K562 (cell line): Measurements from ENCODE around the gene EMC9.

ENCODE experiments used
- SAP30 ChIP-seq: fragments of 200-600 bp; sonication (generic); IDR thresholded peaks from 2 replicates; pipeline ENCODE4 v1.6.1; 2012; ENCODE audit warnings: borderline replicate concordance, low read depth, mild to moderate bottlenecking, moderate library complexity, low read length, control low read depth, inconsistent platforms; ENCODE audit not compliant: insufficient read depth, poor library complexity, severe bottlenecking
- TF ChIP-seq, protein P1 (sequence below): fragments of 450-650 bp; IDR thresholded peaks from 2 replicates; pipeline ENCODE4 v1.7.0; 2016; ENCODE audit warnings: borderline replicate concordance
- TF ChIP-seq, protein P2 (sequence below): sonication (generic); formaldehyde crosslinking; IDR thresholded peaks from 2 replicates; pipeline ENCODE4 v1.8.1; 2023; ENCODE audit warnings: mild to moderate bottlenecking, missing genetic modification reagents

GRCh38 chr14:24130717-24131548 lies 10.5 kb downstream of the EMC9 start:
- no peak for TF ChIP-seq SAP30
- TF ChIP-seq, protein P1, sequence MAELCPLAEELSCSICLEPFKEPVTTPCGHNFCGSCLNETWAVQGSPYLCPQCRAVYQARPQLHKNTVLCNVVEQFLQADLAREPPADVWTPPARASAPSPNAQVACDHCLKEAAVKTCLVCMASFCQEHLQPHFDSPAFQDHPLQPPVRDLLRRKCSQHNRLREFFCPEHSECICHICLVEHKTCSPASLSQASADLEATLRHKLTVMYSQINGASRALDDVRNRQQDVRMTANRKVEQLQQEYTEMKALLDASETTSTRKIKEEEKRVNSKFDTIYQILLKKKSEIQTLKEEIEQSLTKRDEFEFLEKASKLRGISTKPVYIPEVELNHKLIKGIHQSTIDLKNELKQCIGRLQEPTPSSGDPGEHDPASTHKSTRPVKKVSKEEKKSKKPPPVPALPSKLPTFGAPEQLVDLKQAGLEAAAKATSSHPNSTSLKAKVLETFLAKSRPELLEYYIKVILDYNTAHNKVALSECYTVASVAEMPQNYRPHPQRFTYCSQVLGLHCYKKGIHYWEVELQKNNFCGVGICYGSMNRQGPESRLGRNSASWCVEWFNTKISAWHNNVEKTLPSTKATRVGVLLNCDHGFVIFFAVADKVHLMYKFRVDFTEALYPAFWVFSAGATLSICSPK: no peak
- TF ChIP-seq, protein P2, sequence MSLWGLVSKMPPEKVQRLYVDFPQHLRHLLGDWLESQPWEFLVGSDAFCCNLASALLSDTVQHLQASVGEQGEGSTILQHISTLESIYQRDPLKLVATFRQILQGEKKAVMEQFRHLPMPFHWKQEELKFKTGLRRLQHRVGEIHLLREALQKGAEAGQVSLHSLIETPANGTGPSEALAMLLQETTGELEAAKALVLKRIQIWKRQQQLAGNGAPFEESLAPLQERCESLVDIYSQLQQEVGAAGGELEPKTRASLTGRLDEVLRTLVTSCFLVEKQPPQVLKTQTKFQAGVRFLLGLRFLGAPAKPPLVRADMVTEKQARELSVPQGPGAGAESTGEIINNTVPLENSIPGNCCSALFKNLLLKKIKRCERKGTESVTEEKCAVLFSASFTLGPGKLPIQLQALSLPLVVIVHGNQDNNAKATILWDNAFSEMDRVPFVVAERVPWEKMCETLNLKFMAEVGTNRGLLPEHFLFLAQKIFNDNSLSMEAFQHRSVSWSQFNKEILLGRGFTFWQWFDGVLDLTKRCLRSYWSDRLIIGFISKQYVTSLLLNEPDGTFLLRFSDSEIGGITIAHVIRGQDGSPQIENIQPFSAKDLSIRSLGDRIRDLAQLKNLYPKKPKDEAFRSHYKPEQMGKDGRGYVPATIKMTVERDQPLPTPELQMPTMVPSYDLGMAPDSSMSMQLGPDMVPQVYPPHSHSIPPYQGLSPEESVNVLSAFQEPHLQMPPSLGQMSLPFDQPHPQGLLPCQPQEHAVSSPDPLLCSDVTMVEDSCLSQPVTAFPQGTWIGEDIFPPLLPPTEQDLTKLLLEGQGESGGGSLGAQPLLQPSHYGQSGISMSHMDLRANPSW (CRISPR knock-in tag): no peak
